WTC11 (cell line): ENCODE results near the gene STX8. TPM values are rescaled to one million over a fixed set of nuclear protein-coding genes. Genes with fewer than 3 reads are reported as not detected.

Source experiments
- ATAC-seq: fragments of 200-7000 bp; cut with Tn5 transposase; 2 replicates; pipeline ENCODE4 v1.10.0; 2021; ENCODE audit warnings: mild to moderate bottlenecking, moderate library complexity
- CTCF ChIA-PET: fragments of 300-600 bp; sonication (Branson Sonifier 250); formaldehyde crosslinking; loops from one replicate; lab custom pipeline; 2021; ENCODE audit warnings: antibody characterized with exemption; lab: Charles Lee
- POLR2A ChIA-PET: fragments of 350-600 bp; sonication (Branson Sonifier 250); formaldehyde crosslinking; loops from one replicate; lab custom pipeline; 2021; ENCODE audit warnings: antibody characterized with exemption; lab: Charles Lee
- DNase-seq: peaks from one replicate; pipeline ENCODE4 v3.0.0; 2021; ENCODE audit warnings: low spot score
- H3K27ac Mint-ChIP-seq: 2 replicates; pipeline ENCODE4 v1.8.0; 2021; ENCODE audit warnings: mixed read lengths
- H3K27me3 Mint-ChIP-seq: 2 replicates; pipeline ENCODE4 v1.8.0; 2021; ENCODE audit warnings: low read depth, mild to moderate bottlenecking, moderate library complexity, mixed read lengths
- H3K36me3 Mint-ChIP-seq: 2 replicates; pipeline ENCODE4 v1.8.0; 2021; ENCODE audit warnings: mixed read lengths
- H3K4me1 Mint-ChIP-seq: 2 replicates; pipeline ENCODE4 v1.8.0; 2022; ENCODE audit warnings: mixed read lengths
- H3K4me3 Mint-ChIP-seq: 2 replicates; pipeline ENCODE4 v1.8.0; 2021; ENCODE audit warnings: mild to moderate bottlenecking, moderate library complexity, mixed read lengths
- H3K9me3 Mint-ChIP-seq: 2 replicates; pipeline ENCODE4 v1.8.0; 2021; ENCODE audit warnings: mixed read lengths
- ATF1 ChIP-seq: sonication (generic); formaldehyde crosslinking; IDR thresholded peaks from 2 replicates; pipeline ENCODE4 v1.8.1; 2023; ENCODE audit warnings: mild to moderate bottlenecking, moderate library complexity, missing genetic modification reagents
- CBFB ChIP-seq: sonication (generic); formaldehyde crosslinking; IDR thresholded peaks from 2 replicates; pipeline ENCODE4 v1.8.1; 2022; ENCODE audit warnings: mild to moderate bottlenecking, low read depth, missing genetic modification reagents
- CREB1 ChIP-seq: sonication (generic); formaldehyde crosslinking; IDR thresholded peaks from 2 replicates; pipeline ENCODE4 v1.8.0; 2023; ENCODE audit warnings: mild to moderate bottlenecking, missing genetic modification reagents
- CREM ChIP-seq: sonication (generic); formaldehyde crosslinking; IDR thresholded peaks from 2 replicates; pipeline ENCODE4 v1.8.1; 2022; ENCODE audit warnings: mild to moderate bottlenecking, missing genetic modification reagents, moderate library complexity
- FOXP1 ChIP-seq: sonication (generic); formaldehyde crosslinking; IDR thresholded peaks from 2 replicates; pipeline ENCODE4 v1.8.0; 2022; ENCODE audit warnings: missing genetic modification reagents, mild to moderate bottlenecking, moderate library complexity, borderline replicate concordance
- GABPB1 ChIP-seq: sonication (generic); formaldehyde crosslinking; IDR thresholded peaks from 2 replicates; pipeline ENCODE4 v1.8.1; 2023; ENCODE audit warnings: mild to moderate bottlenecking, missing genetic modification reagents
- HMGA2 ChIP-seq: fragments of 250-450 bp; sonication (Bioruptor Pico); IDR thresholded peaks from 2 replicates; pipeline ENCODE4 v1.4.0; 2021; ENCODE audit warnings: mild to moderate bottlenecking, moderate library complexity
- IRF2 ChIP-seq: sonication (generic); formaldehyde crosslinking; IDR thresholded peaks from 2 replicates; pipeline ENCODE4 v1.8.0; 2022; ENCODE audit warnings: low read depth, missing genetic modification reagents, borderline replicate concordance
- KAT7 ChIP-seq: sonication (generic); formaldehyde crosslinking; IDR thresholded peaks from 2 replicates; pipeline ENCODE4 v1.8.1; 2023; ENCODE audit warnings: missing genetic modification reagents, mild to moderate bottlenecking, borderline replicate concordance
- RELA ChIP-seq: sonication (generic); formaldehyde crosslinking; IDR thresholded peaks from 2 replicates; pipeline ENCODE4 v1.8.1; 2022; ENCODE audit warnings: missing genetic modification reagents, mild to moderate bottlenecking, borderline replicate concordance
- STAT6 ChIP-seq: sonication (generic); formaldehyde crosslinking; conservative IDR thresholded peaks from 2 replicates; pipeline ENCODE4 v1.8.1; 2023; ENCODE audit warnings: mild to moderate bottlenecking, low read depth, missing genetic modification reagents, moderate library complexity
- TEAD1 ChIP-seq: sonication (generic); formaldehyde crosslinking; IDR thresholded peaks from 2 replicates; pipeline ENCODE4 v1.8.0; 2022; ENCODE audit warnings: mild to moderate bottlenecking, missing genetic modification reagents
- USF2 ChIP-seq: sonication (generic); formaldehyde crosslinking; IDR thresholded peaks from 2 replicates; pipeline ENCODE4 v1.8.1; 2023; ENCODE audit warnings: mild to moderate bottlenecking, missing genetic modification reagents, moderate library complexity
- ZNF317 ChIP-seq: sonication (generic); formaldehyde crosslinking; IDR thresholded peaks from 2 replicates; pipeline ENCODE4 v1.8.1; 2023; ENCODE audit warnings: low read depth, mild to moderate bottlenecking, moderate library complexity, missing genetic modification reagents, borderline replicate concordance
- ZSCAN18 ChIP-seq: fragments of 250-450 bp; sonication (Bioruptor Pico); IDR thresholded peaks from 2 replicates; pipeline ENCODE4 v2.1.2; 2022; ENCODE audit warnings: mild to moderate bottlenecking, moderate library complexity
- total RNA-seq: library from RNA; stranded (reverse); gene quantifications from 3 replicates; pipeline ENCODE4 v1.2.3, GENCODE V29; 2021
- TF ChIP-seq, protein P1 (sequence below): sonication (generic); formaldehyde crosslinking; IDR thresholded peaks from 2 replicates; pipeline ENCODE4 v1.8.1; 2022; ENCODE audit warnings: mild to moderate bottlenecking, missing genetic modification reagents, moderate library complexity, borderline replicate concordance

Gene STX8
- total RNA-seq, 1 experiment from 2014 or later, result 39.9 TPM

GRCh38 chr17:9212376-9213302 lies 363.0 kb downstream of the STX8 start (continued):
- TF ChIP-seq USF2 (CRISPR knock-in tag) (no peak), ZNF317 (no peak), TEAD1 (no peak), FOXP1 (CRISPR knock-in tag) (no peak), CREB1 (CRISPR knock-in tag) (no peak), STAT6 (CRISPR knock-in tag) (no peak)
- TF ChIP-seq, all 79 proteins: peak for 0

DNA sequence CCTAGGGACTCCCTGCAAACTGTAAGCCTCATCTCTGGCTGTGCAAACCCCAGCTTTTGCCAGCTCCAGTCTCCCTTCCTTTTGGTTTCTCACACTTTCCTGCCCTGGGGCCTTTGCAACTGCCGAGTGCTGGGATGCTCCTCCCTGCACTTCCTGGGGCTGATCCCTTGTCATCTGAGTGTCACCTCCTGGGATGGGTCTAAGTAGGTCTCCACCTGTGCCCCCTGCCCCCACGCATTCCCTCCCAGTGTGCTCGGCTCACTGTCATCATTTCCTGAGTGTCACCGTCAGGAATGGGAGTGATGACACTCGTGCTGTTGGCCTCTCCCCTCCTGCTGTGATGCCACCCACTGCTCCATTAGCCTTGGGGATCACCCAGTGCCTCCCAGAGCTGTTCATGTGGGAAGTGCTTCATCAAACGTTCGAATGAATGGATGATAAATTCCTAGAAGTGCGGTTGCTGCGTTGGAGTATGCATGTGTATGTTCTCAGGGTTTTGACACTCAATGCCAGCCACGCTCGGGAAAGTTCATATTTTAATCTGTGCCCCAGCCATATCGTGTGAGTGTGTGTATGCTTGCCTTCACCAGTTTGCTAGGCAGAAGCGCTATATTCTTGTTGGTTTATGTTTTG lies 364.4 kb downstream of the STX8 start:
- Mint-ChIP-seq H3K27me3 (no peaks in the 10 kb centered on the region; the same call in 1 of the 2 replicates), H3K9me3 (peaks cover 12% of the 10 kb centered on the region), H3K27ac (no peak overlapping the region), H3K36me3 (peaks cover 12% of the 10 kb centered on the region), H3K4me1 (peaks cover 4% of the 10 kb centered on the region; the same call in 1 of the 2 replicates)
- ChIA-PET CTCF (interaction anchor here (1.4 kb wide), 1 partner anchor 236 kb away, joined by 3 read pairs; no protein-coding TSS in a partner anchor), POLR2A (interaction anchor here (1.2 kb wide), 1 partner anchor 42 kb away, joined by 3 read pairs; no protein-coding TSS in a partner anchor)
- no peak for ATAC-seq
- no peak for TF ChIP-seq ZSCAN18 (CRISPR knock-in tag)
- TF ChIP-seq RELA, result no peak
- TF ChIP-seq GABPB1 (CRISPR knock-in tag), result no peak
- no peak for TF ChIP-seq ATF1 (CRISPR knock-in tag)
- no peak for TF ChIP-seq IRF2 (CRISPR knock-in tag)
- TF ChIP-seq FOXP1 (CRISPR knock-in tag), result no peak
- no peak for TF ChIP-seq CBFB (CRISPR knock-in tag)
- TF ChIP-seq HMGA2, result no peak
- TF ChIP-seq KAT7 (CRISPR knock-in tag), result no peak
- no peak for TF ChIP-seq CREM (CRISPR knock-in tag)
- TF ChIP-seq, all 79 proteins: peak for 0
- no peak overlapping the region for H3K4me3 Mint-ChIP-seq
- no peak for DNase-seq

DNA sequence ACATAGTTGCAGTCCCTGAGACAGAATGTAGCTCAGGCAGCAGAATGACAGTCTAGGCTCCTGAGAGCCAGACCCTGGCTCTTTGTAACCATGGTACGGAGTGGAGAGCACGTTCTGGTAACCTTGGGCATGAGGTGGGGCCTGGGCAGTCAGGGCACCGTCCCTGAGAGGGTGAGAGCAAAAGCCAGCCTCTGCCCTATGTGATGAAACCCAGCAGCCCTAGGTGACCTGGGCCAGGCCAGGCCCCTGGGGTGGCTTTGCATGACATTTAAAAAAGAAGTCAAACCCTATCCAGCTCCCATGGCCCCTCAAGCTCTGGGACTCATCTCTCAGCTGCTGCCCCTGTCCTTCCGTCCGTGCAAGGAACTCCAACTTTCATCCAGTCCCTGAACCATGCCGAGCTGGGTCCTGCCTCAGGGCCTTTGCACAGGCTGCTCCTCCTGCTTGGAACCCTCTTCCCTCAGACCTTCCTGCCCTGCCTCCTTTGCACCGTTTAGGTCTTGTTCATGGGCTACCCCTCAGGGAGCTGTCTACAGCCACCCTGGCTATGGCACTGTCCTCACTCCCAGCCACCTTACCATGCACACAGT lies 365.7 kb downstream of the STX8 start:
- no peaks in the 10 kb centered on the region for H3K9me3 Mint-ChIP-seq
- no peak overlapping the region for H3K4me3 Mint-ChIP-seq
- no peaks in the 10 kb centered on the region for H3K27me3 Mint-ChIP-seq
- CTCF ChIA-PET, result interaction anchor here (0.9 to 1.6 kb wide), 3 partner anchors 40 to 234 kb away, joined by 3 to 4 read pairs (median 3); no protein-coding TSS in a partner anchor
- no peak overlapping the region for H3K27ac Mint-ChIP-seq
- POLR2A ChIA-PET, result interaction anchor here (1.2 kb wide), 1 partner anchor 43 kb away, joined by 3 read pairs; no protein-coding TSS in a partner anchor
- H3K36me3 Mint-ChIP-seq, result no peaks in the 10 kb centered on the region
- H3K4me1 Mint-ChIP-seq, result peaks cover 8% of the 10 kb centered on the region; the same call in 1 of the 2 replicates
- TF ChIP-seq, protein P1, sequence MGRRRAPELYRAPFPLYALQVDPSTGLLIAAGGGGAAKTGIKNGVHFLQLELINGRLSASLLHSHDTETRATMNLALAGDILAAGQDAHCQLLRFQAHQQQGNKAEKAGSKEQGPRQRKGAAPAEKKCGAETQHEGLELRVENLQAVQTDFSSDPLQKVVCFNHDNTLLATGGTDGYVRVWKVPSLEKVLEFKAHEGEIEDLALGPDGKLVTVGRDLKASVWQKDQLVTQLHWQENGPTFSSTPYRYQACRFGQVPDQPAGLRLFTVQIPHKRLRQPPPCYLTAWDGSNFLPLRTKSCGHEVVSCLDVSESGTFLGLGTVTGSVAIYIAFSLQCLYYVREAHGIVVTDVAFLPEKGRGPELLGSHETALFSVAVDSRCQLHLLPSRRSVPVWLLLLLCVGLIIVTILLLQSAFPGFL (CRISPR knock-in tag), result no peak
- no peak for ATAC-seq
- DNase-seq, result no peak
